Measurements from ENCODE around the gene PPP1R9A.

DNA sequence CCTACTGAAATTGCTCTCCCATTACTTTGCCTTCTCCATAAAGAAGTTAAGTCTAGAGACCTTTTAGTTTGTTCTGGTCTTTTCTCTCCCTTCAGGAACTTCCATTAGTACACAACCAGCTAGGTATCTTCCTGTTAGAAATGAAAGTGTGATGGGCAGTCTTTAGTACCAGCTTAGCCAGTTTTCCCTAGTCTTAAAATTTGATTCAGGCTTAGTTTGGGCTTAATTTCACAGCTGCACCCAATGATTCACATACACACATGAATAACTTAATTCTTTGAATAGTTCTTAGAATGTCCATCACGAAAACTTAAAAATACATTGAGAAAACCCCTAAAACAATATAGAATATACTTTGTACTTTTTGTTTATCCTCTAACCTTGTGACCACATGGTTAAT lies 2.4 kb upstream of the PPP1R9A start:
- TF ChIP-seq POLR2A (IDR thresholded peaks at IDR 0.05): no peak
- no peak for TF ChIP-seq CTCF (IDR thresholded peaks at IDR 0.05)
